H1 (cell line): ENCODE measurements around the gene NCEH1.

ENCODE experiments used
- CTCF ChIP-seq, 3 experiments: IDR thresholded peaks; 1 replicate in 2 of 3; 2 replicates in 1 of 3; pipeline versions ENCODE4 v1.5.1 to v1.6.1; 2011; ENCODE audit warnings: low read length in 3 of 3, mild to moderate bottlenecking in 3 of 3, inconsistent platforms in 2 of 3, low read depth in 1 of 3, moderate library complexity in 1 of 3; ENCODE audit not compliant: insufficient read depth in 1 of 3; ENCODE audit errors: control extremely low read depth in 1 of 3
- EP300 ChIP-seq, 2 experiments: IDR thresholded peaks; 1 replicate in 1 of 2; 2 replicates in 1 of 2; pipeline ENCODE4 v1.6.1; 2011 to 2012; ENCODE audit warnings: low read depth in 2 of 2, low read length in 2 of 2, mild to moderate bottlenecking in 2 of 2, borderline replicate concordance in 1 of 2, inconsistent platforms in 1 of 2, moderate library complexity in 1 of 2
- EZH2 ChIP-seq: fragments of 200-600 bp; sonication (generic); IDR thresholded peaks from 2 replicates; pipeline ENCODE4 v1.7.1; 2012; ENCODE audit warnings: low read depth, mild to moderate bottlenecking, moderate library complexity, low read length, inconsistent platforms; ENCODE audit not compliant: severe bottlenecking
- JUN ChIP-seq: IDR thresholded peaks from 2 replicates; pipeline ENCODE4 v1.6.1; 2011; ENCODE audit warnings: low read depth, mild to moderate bottlenecking, improper control_type of control experiment, low read length
- JUND ChIP-seq: IDR thresholded peaks from 2 replicates; pipeline ENCODE4 v1.6.1; 2011; ENCODE audit warnings: mild to moderate bottlenecking, improper control_type of control experiment, low read length
- POLR2A ChIP-seq, 2 experiments: IDR thresholded peaks; 1 replicate in 1 of 2; 2 replicates in 1 of 2; pipeline ENCODE4 v1.6.1; 2011; ENCODE audit warnings: low read depth in 2 of 2, low read length in 2 of 2, mild to moderate bottlenecking in 2 of 2; ENCODE audit errors: control extremely low read depth in 1 of 2
- RFX5 ChIP-seq: IDR thresholded peaks from 2 replicates; pipeline ENCODE4 v1.6.1; 2011; ENCODE audit warnings: low read depth, low read length, improper control_type of control experiment, borderline replicate concordance
- YY1 ChIP-seq: IDR thresholded peaks from 2 replicates; pipeline ENCODE4 v1.6.1; 2011; ENCODE audit warnings: low read depth, mild to moderate bottlenecking, low read length

GRCh38 chr3:172622916-172623700 lies 87.8 kb downstream of the NCEH1 start:
- no peak for TF ChIP-seq EZH2
- no peak for TF ChIP-seq YY1
- no peak for TF ChIP-seq RFX5
- TF ChIP-seq CTCF (IDR thresholded peaks at IDR 0.05; ENCODE audit: control extremely low read depth in 1 of 3, insufficient read depth in 1 of 3, low read depth in 1 of 3, low read length in 3 of 3) = peak; percentile 18 to 42 (median 28); a peak in 3 of 4 replicates
- TF ChIP-seq EP300 (IDR thresholded peaks at IDR 0.05; ENCODE audit: borderline replicate concordance in 1 of 2, low read depth in 2 of 2, low read length in 2 of 2) = no peak
- TF ChIP-seq JUN = no peak
- TF ChIP-seq POLR2A (IDR thresholded peaks at IDR 0.05; ENCODE audit: control extremely low read depth in 1 of 2, low read depth in 2 of 2, low read length in 2 of 2) = no peak
- no peak for TF ChIP-seq JUND
